Activated CD8-positive, alpha-beta memory T cell treated with anti-CD3 and anti-CD28 coated beads for 1 hour (primary cell): ENCODE results near the gene CD83.
"Not testable (repeated sequence)": the region's sequence is repeated elsewhere in the genome, so short reads cannot be mapped to it uniquely, and the experiment has no call there.

Experiments
- DNase-seq, 2 donors: peaks; one replicate each; pipeline ENCODE4 v3.0.0-alpha.2; 2020; ENCODE audit warnings: low read depth in 1 of 2; ENCODE audit errors: extremely low read depth in 1 of 2

Gene CD83, protein sequence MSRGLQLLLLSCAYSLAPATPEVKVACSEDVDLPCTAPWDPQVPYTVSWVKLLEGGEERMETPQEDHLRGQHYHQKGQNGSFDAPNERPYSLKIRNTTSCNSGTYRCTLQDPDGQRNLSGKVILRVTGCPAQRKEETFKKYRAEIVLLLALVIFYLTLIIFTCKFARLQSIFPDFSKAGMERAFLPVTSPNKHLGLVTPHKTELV

GRCh38 chr6:14117158-14118090 lies at the start of gene CD83:
Gene CD83, plus strand, starts transcription at chr6:14117772. Its CDS starts 40 bp downstream, at chr6:14117812.
- peak; percentile 48 to 77 for DNase-seq

- no peak for DNase-seq
These were observed 49.4 kb upstream of the CD83 start for GRCh38 chr6:14068133-14068532.

DNA sequence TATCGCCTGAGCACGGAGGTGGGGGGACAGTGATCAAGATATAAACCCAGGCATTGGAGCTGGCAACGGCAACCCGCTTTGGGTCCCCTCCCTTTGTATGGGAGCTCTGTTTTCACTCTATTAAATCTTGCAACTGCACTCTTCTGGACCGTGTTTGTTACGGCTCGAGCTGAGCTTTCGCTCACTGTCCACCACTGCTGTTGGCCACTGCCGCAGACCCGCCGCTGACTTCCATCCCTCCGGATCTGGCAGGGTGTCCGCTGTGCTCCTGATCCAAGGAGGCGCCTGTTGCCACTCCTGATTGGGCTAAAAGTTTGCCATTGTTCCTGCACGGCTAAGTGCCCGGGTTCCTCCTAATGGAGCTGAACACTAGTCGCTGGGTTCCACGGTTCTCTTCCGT lies 48.9 kb upstream of the CD83 start:
- no peak for DNase-seq

DNA sequence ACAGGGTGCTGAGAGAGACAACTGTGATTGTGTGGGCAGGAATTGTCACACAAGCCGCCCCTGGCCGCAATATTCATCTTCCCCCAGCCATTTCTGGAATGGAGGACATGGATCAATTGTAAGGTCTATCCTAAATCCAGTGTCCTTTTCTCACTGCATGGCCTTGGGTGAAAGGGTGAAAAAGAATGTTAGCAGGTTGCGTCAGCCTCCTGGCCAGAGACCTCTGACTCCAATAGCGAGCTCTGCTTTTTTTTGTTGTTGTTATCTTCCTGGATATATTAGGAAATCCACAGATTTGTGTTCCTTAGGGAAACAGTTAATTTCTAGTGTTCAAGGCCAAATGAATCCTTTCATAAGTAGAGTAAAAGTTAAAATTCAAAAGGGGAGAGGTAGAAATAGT lies 47.1 kb upstream of the CD83 start:
- DNase-seq = no peak

GRCh38 chr6:14072084-14072483 lies 45.5 kb upstream of the CD83 start:
- no peak for DNase-seq

DNA sequence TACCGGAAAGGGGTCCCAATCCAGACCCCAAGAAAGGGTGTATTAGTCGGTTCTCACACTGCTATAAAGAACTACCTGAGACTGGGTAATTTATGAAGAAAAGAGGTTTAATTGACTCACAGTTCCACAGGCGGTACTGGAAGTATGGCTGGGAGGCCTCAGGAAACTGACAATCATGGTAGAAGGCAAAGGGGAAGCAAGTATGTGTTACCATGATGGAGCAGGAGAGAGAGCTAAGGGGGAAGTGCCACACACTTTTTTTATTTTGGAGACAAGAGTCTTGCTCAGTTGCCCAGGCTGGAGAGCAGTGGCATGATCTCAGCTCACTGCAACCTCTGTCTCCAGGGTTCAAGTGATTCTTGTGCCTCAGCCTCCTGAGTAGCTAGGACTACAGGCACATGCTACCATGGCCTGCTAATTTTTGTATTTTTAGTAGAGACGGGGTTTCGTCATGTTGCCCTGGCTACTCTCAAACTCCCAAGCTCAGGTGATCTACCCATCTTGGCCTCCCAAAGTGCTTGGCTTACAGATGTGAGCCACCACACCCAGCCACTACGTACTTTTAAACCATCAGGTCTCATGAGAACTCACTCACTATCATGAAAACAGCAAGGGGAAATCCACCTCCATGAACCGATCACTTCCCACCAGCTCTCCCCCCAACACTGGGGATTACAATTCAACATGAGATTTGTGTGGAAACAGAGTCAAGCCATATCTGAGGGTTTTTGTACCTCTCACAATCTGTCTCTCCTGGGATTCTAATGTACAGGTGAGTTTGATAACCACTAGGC lies 43.8 kb upstream of the CD83 start:
- DNase-seq = not testable (repeated sequence)

GRCh38 chr6:14074476-14075094 lies 43.0 kb upstream of the CD83 start:
- DNase-seq = no peak

DNA sequence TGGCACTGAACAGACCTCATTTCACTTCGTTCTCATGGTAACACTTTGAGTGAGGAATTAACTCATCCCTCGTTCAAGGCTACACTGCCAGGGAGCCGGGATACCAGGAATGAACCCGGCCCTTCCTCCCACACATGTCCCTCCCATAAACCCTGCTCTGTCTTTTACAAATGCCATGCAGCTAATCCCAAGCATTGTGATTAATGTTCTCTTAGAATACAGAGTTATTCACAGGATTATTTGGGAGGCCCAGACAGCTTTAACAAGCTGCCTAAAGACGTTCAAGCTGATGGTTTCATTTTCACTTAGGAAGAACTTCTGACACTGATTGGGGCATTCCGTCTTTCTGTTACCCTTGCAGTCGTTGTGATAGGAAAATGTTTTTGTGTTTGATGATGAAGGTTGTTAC lies 42.5 kb upstream of the CD83 start:
- no peak for DNase-seq

DNA sequence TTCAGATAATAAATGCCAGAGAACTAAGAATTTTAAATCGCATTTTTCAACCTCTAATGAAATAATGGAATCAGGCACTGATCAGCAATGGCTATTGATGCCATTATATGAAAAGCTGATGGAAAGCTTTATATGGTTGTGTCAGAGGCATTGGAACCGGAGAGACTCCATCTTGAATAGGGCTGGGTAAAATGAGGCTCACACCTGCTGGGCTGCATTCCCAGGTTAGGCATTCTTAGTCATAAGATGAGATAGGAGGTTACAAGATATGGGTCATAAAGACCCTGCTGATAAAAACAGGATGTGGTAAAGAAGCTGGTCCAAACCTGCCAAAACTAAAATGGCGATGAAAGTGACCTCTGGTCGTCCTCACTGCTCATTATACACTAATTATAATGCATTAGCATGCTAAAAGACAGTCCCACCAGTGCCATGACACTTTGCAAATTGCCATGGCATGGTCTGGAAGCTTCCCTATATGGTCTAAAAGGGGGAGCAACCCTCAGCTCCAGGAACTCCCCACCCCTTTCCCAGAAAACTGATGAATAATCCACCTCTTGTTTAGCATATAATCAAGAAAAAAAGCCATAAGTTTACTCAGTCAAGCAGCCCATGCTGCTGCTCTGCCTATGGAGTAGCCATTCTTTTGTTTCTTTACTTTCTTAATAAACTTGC lies 40.2 kb upstream of the CD83 start:
- DNase-seq = no peak

- no peak for DNase-seq
These were observed 38.1 kb upstream of the CD83 start for GRCh38 chr6:14079433-14079832.

GRCh38 chr6:14079971-14080370 lies 37.6 kb upstream of the CD83 start:
- no peak for DNase-seq

- no peak for DNase-seq
These were observed 36.4 kb upstream of the CD83 start for GRCh38 chr6:14081126-14081525.

- no peak for DNase-seq
These were observed 34.8 kb upstream of the CD83 start for GRCh38 chr6:14082771-14083170.

DNA sequence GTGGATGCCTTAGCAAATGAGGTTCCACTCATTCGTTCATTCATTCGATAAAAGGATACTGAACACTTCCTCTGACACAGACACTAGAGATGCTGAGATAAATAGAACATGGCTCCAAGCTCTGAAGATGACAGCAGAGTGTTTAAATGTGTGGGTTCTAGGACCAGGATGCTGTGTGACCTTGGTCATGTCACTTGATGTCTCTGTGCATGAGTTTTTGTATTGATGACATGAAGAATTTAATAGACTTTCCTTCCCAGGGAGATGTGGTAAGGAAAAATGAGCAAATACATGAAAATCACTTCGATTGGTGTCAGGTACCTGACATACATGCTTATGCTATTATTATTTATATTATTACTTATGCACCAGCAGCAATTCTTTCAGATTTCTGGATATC lies 34.3 kb upstream of the CD83 start:
- DNase-seq = no peak

- no peak for DNase-seq
These were observed 33.8 kb upstream of the CD83 start for GRCh38 chr6:14083751-14084150.

GRCh38 chr6:14084388-14084787 lies 33.2 kb upstream of the CD83 start:
- no peak for DNase-seq

DNA sequence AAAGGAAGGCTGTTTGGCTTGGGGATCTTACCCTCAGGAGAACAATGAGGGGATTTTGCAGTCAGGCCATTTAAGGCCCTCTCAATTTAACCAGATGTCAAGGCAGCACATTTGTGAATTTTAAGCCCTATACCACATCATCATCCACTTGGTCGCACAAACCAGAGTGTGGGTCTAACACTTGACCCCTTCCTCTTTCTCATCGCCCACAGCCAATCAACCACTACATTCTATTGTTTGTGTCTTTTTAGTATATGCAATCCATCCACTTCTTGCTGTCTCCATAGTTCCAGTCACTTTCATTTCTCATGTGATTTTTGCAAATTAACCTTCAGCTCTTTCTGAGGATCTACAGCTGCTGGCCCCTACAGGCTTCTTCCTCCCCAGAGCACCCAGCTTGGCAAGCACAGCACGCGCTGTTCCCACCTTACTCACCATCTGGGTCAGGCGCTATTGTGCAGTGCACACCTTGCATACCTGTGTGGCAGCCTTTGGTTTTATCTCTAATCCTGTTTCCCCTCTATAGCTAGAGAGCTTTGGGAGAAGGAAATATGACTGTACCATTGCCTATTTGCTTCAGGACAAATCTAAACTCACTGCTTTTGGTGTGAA lies 32.3 kb upstream of the CD83 start:
- no peak for DNase-seq

GRCh38 chr6:14086701-14087100 lies 30.9 kb upstream of the CD83 start:
- DNase-seq = no peak

DNA sequence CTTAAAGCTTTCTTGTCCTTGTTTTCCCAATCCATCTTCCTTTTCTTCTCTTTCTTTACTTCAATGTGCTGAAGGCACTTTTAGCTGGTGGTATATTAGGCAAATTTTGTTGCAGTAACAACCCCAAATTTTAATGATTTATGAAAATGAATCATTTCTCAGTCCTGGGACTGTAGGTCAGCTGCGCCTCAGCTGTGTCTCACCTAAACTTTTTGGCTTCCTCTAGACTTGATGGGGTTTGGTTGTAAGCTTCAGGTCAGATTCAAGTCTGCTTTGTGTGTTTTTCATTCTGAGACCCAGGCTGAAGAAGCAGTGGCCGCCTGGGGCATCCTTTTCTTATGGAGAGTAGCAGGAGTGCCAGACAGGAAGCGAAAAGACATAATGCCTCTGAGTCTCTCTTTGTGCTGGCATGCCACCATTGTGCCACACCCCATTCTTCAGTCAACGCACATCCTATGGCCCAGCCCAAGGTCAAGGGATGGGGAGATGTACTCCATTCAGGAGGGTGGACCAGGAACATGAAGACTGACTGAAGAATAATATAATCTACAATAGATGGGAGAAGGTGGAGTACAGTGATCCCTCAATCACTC lies 28.9 kb upstream of the CD83 start:
- no peak for DNase-seq

DNA sequence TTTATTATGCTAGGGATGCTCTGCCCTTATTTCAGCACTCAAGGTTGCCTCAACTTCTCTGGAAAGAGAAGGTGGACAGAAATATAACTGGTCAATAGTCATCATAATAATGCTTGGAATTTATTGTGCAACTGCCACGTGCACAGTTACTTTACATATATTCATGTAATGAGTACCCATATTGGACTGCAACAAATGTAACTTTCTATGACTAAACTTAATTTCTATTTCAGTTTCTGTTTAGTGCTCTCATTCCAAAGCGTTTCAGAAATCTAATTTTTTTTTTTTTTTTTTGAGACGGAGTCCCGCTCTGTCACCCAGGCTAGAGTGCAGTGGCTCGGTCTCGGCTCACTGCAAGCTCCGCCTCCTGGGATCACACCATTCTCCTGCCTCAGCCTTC lies 28.3 kb upstream of the CD83 start:
- DNase-seq = no peak
